NCI-H1436 treated with DMSO at 0.1 percent for 48 hours (cell line): ENCODE results near the gene B4GAT1.

Source experiments
- DNase-seq: peaks from one replicate; lab custom pipeline; 2025; lab: John Stamatoyannopoulos, UW

B4GAT1 gene

DNA sequence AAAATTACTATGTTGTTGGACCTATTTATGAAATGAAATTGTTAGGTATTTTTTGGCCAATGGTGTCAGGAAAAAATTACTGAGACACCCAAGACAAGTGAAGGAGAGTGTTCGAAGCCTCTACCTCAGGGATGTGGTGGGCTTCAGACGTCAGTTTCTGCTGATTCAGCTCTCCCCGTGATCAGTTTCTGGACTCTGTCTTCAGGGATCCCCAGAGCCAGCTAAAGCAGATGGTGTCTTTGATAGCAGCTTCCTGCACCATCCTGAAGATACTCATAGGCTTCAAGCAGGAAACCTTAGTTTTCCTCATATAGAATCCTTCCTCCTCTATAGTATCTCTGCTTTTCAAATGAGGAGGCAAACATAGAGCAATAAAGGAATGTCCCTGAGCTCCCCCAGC is 38.0 kb downstream of the B4GAT1 start:
- no peak for DNase-seq

DNA sequence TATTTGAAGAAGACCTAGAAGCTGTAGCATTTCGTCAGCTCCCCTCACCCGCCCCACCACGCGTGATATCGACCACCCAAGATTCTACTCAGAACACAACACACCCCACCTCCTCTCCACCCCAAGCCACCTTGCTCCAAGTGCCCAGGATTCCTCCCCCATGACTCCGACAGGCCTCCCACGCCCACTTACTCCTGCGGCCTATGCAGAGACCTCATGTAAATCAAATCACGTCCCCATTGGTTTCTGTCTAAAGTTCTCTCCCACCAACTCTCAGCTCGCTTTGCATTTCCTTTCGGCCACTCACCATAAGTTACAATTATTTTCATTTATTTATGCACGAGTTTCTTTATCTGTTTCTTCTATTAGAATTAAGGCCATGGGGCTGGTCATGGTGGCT is 44.8 kb downstream of the B4GAT1 start:
- DNase-seq, result no peak

DNA sequence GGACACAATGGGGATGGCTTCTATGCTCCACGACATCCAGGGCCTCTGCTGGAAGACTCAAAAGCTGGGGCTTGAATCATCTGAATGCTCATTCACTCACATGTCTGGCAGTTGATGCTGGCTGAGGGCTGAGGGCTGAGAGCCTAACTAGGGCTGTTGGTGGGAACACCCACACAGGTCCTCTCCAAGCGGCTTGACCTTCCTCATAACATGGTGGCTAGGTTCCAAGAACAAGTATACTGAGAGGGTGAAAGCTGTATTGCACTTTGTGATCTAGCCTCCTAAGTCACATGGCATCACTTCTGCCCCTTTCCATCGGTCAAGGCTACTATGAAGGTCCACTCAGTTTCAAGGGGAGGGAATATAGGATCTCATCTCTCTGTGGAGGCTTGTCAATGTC is 48.2 kb downstream of the B4GAT1 start:
- no peak for DNase-seq

GRCh38 chr11:66297610-66298009 is 49.8 kb downstream of the B4GAT1 start:
- DNase-seq, result no peak
